HL-60 (cell line): ENCODE data around the gene SLC25A25.

ENCODE experiments used
- DNase-seq, 2 experiments: peaks; one replicate each; pipeline ENCODE4 v3.0.0-alpha.2; 2010 to 2020; ENCODE audit warnings: low read depth in 1 of 2, low spot score in 1 of 2
- H3K27ac ChIP-seq: fragments of 250-450 bp; sonication (Bioruptor Pico); replicated peaks from 2 replicates; pipeline ENCODE4 v1.5.1; 2020; ENCODE audit warnings: mild to moderate bottlenecking, moderate library complexity
- H3K27me3 ChIP-seq: fragments of 250-450 bp; sonication (Bioruptor Pico); 2 replicates; pipeline ENCODE4 v1.5.1; 2021; ENCODE audit warnings: mild to moderate bottlenecking, moderate library complexity; ENCODE audit not compliant: insufficient read depth, poor library complexity, severe bottlenecking
- H3K4me3 ChIP-seq: replicated peaks from 2 replicates; pipeline ENCODE4 v1.5.1; 2011; ENCODE audit warnings: mild to moderate bottlenecking, control low read depth, low read length; ENCODE audit not compliant: insufficient read depth
- GABPA ChIP-seq: IDR thresholded peaks from 2 replicates; pipeline ENCODE4 v1.6.1; 2012; ENCODE audit warnings: low read depth
- POLR2AphosphoS5 ChIP-seq: IDR thresholded peaks from 2 replicates; pipeline ENCODE4 v1.6.1; 2012; ENCODE audit warnings: low read depth
- REST ChIP-seq: IDR thresholded peaks from 2 replicates; pipeline ENCODE4 v1.6.1; 2012; ENCODE audit warnings: low read depth; ENCODE audit not compliant: insufficient replicate concordance
- SPI1 ChIP-seq: IDR thresholded peaks from 2 replicates; pipeline ENCODE4 v1.6.1; 2012; ENCODE audit warnings: low read depth, mild to moderate bottlenecking, borderline replicate concordance
- TF ChIP-seq, protein P1 (sequence below): IDR thresholded peaks from one replicate; pipeline ENCODE4 v1.5.1; 2011; ENCODE audit warnings: low read length, control low read depth, inconsistent platforms; ENCODE audit not compliant: insufficient read depth

The SLC25A25 gene

DNA sequence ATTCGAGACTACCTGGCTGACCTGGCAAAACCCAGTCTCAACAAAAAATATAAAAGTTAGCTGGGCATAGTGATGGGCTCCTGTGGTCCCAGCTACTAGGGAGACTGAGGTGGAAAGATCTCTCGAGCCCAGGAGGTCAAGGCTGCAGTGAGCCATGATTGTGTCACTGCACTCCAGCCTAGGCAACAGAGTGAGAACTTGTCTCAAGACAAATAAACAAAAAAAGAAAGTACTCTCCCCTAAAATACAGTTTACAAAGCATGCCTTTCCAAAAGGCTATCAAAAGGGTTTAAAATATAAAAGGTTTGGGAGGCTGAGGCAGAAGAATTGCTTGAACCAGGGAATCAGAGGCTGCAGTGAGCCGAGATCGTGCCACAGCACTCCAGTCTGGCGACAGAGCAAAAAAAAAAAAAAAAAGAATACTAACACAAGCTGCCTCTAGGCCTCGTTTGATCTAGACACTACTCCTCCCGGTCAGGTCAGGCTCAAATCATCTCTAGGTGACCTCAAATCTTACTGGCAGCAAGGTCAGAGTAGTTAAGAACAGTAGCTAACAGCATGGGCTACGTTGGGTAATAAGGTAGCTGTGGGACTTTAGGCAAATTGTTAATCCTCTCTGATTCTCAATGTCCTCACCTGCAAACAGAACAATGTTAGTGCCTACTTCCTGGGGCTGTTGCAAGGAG lies 10.2 kb upstream of the SLC25A25 start:
- H3K27me3 ChIP-seq: no peaks in the 10 kb centered on the region
- DNase-seq: no peak
- H3K4me3 ChIP-seq: no peak overlapping the region
- no peak for TF ChIP-seq SPI1
- no peak for TF ChIP-seq REST
- TF ChIP-seq, protein P1, sequence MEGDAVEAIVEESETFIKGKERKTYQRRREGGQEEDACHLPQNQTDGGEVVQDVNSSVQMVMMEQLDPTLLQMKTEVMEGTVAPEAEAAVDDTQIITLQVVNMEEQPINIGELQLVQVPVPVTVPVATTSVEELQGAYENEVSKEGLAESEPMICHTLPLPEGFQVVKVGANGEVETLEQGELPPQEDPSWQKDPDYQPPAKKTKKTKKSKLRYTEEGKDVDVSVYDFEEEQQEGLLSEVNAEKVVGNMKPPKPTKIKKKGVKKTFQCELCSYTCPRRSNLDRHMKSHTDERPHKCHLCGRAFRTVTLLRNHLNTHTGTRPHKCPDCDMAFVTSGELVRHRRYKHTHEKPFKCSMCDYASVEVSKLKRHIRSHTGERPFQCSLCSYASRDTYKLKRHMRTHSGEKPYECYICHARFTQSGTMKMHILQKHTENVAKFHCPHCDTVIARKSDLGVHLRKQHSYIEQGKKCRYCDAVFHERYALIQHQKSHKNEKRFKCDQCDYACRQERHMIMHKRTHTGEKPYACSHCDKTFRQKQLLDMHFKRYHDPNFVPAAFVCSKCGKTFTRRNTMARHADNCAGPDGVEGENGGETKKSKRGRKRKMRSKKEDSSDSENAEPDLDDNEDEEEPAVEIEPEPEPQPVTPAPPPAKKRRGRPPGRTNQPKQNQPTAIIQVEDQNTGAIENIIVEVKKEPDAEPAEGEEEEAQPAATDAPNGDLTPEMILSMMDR: no peak
- no peak for TF ChIP-seq GABPA
- no peak for TF ChIP-seq POLR2AphosphoS5
- H3K27ac ChIP-seq: no peak overlapping the region

GRCh38 chr9:128059365-128059983 lies 8.6 kb upstream of the SLC25A25 start:
- Histone ChIP-seq H3K27ac (no peak overlapping the region), H3K4me3 (no peak overlapping the region), H3K27me3 (no peaks in the 10 kb centered on the region)
- TF ChIP-seq, protein P1: no peak
- no peak for TF ChIP-seq SPI1
- TF ChIP-seq GABPA: no peak
- no peak for TF ChIP-seq POLR2AphosphoS5
- no peak for TF ChIP-seq REST
- DNase-seq: no peak

- no peak overlapping the region for H3K27ac ChIP-seq
- no peak for TF ChIP-seq POLR2AphosphoS5
- TF ChIP-seq, protein P1: no peak
- no peak for TF ChIP-seq SPI1
- no peak for TF ChIP-seq GABPA
- TF ChIP-seq REST: no peak
- no peaks in the 10 kb centered on the region for H3K27me3 ChIP-seq
- H3K4me3 ChIP-seq: no peak overlapping the region
- DNase-seq: peak in 1 of 2 experiments; percentile 21
Measured at GRCh38 chr9:128061275-128061960, 6.6 kb upstream of the SLC25A25 start.
